KOPT-K1 (cell line): ENCODE results near the gene ST8SIA5.

Source experiments
- H3K27ac ChIP-seq: fragments of 200-600 bp; sonication (generic); 2 replicates; pipeline ENCODE4 v1.5.1; 2016; ENCODE audit warnings: antibody characterized with exemption, mild to moderate bottlenecking, low read depth, low read length; ENCODE audit not compliant: poor library complexity, severe bottlenecking
- H3K36me3 ChIP-seq: fragments of 200-600 bp; sonication (generic); 2 replicates; pipeline ENCODE4 v1.5.1; 2017; ENCODE audit warnings: antibody characterized with exemption, mild to moderate bottlenecking, low read length, moderate library complexity; ENCODE audit not compliant: insufficient read depth
- H3K9me3 ChIP-seq: fragments of 200-600 bp; sonication (generic); 2 replicates; pipeline ENCODE4 v1.5.1; 2017; ENCODE audit warnings: antibody characterized with exemption, low read length, mild to moderate bottlenecking; ENCODE audit not compliant: insufficient read depth, poor library complexity, severe bottlenecking

The ST8SIA5 gene

DNA sequence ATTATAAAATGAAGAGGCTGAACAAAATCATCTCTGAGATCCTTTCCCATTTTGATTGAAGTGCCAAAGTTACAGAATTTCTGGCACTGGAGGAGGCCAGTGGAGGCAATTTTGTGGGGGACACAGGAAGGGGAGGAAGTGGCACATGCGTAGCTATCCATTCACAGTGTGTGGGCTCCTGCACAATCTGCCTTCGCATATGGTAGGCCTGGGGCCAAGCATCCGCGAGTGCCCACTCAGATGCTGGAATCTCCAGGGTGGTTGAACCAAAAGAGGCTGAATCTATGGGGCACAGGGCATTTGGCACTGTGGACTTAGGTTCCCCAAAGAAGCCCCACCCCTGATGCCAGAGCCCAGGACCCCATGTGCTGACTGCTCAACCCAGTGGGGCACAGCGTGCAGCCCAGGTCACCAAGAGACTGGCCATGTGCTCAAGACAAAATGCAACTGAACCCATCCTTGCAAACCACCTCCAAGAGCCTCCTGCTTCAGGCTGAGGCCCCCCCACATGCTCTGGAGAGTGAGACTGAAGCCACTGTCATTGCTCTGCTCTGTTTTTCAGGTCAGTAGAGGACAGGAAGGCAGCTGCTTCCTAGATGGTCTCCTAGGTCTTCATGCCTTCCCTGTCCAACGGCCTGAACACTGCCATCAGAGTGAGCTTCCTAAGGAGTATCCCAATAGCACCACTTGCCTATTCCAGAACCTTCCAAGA lies 28.5 kb downstream of the ST8SIA5 start:
- Histone ChIP-seq H3K9me3 (peaks cover 31% of the 10 kb centered on the region), H3K27ac (no peak overlapping the region), H3K36me3 (no peaks in the 10 kb centered on the region)

DNA sequence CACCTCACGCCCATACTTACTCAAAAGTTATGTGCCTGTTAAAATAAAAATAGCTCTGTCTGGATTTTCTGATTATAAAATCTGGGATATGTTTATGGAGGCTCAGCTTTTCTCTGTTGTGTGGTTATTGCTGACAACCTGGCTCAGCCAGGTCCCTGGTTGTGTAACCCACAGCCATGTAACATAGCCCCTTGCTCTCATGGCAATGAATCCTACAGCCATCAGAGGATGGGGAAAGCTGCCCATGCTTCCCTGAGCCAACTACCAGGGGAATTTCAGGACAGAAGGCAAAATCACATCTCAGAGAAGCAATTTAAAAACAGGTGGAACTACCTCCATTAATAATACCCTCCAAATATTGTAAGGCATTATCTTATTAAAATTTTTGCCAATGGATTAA lies 29.7 kb downstream of the ST8SIA5 start:
- H3K27ac ChIP-seq: no peak overlapping the region
- H3K36me3 ChIP-seq: no peaks in the 10 kb centered on the region
- peaks cover 31% of the 10 kb centered on the region for H3K9me3 ChIP-seq

DNA sequence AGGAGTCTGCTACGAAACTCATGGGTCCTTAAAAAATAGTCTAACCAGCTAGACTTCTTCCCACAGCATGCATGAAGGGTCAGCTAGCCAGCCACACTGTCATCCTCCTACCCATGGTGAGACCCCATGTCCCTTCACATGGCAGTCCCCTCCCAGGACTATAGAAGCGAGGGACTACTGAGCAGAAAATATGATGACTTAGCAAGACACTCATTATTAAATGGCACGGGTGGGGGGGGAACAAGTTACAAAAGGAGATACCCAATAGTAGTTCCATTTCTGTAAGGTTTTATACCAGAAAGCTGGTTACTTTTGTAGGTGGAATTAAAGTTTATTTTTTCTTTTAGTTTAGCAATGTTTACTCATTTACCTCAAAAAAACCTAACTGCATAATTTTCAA lies 31.5 kb downstream of the ST8SIA5 start:
- no peak overlapping the region for H3K27ac ChIP-seq
- no peaks in the 10 kb centered on the region for H3K36me3 ChIP-seq
- H3K9me3 ChIP-seq: peaks cover 16% of the 10 kb centered on the region

DNA sequence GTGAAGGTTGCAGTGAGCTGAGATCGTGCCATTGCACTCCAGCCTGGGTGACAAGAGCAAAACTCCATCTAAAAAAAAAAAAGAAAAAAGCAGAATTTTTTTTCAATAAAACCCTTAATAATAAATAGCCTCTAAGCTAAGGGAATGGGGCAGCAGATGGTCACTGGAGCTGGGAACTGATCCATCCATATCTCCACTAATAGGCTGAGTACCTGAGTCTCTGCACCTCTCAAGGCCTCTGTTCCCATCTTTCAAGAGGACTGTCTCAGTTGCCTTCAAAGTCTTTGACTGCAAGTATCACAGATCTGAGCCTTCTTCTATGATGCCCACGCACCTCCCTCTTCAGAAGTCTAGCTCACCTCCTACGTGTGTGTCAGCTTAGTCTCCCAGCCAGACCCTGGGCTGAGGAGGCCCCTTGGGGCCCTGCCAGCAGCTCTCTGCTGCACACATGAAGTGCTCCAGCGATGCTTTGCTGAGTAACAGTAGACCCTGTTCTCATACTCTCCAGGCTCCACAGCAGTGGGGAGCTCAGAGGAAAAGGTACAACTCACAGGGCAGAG lies 32.9 kb downstream of the ST8SIA5 start:
- H3K36me3 ChIP-seq: no peaks in the 10 kb centered on the region
- peaks cover 2% of the 10 kb centered on the region for H3K9me3 ChIP-seq
- H3K27ac ChIP-seq: no peak overlapping the region

DNA sequence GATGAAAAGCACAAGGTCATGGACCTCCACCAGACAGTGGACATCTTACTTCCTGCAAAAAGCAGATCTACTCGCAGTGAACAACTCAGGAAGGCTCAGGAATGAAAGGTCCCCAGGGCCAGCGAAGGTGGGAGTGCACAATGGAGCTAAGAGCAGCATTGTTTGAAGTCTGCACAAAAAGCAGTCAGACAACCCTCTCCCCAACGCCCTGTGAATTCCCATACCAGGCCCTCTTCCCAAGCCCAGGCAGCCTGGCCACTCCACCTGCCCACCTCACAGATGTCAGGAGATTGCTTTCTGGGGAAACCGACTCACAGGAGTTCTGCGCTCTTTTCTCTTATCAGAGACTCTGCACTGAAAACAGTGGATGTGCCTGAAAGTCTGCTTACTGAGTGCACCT lies 34.8 kb downstream of the ST8SIA5 start:
- Histone ChIP-seq H3K9me3 (no peaks in the 10 kb centered on the region), H3K27ac (no peak overlapping the region), H3K36me3 (no peaks in the 10 kb centered on the region)

DNA sequence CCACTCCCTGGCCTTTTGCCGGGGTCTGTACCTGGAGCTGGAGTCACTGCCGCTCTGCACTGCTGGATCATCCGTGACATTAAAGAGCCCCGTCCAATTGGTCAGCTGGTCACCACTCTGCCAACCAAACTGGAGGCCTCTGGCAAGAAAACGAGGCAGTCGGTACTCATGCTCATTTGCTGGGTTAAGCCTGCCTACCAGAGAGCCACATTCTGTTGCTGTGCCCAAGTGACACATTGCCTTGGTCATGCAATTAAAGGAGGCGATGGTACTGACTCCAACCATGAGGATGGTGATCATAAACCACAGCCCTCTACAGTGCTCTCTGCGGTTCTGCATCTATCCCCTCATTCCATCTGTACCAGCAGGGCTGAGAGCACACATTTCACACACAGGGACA lies 35.5 kb downstream of the ST8SIA5 start:
- H3K36me3 ChIP-seq: no peaks in the 10 kb centered on the region

DNA sequence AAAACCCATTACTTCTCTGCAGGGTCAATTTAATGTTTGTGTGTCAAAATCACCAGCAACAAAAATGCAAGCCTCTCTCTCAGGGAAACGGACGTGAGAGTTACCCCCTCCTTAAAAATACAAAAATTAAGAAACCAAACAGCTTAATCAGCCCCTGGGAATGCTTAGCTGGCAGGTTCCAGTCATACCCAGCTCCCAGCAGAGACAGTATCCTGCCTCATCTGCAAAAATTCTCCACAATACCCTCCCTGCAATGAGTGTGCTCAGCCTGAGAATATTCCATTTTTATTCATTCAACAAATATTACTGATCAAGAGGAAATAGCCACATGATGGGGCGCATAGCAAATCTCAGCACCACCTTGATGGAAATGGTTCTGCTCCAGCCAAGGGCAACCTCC lies 36.3 kb downstream of the ST8SIA5 start:
- H3K9me3 ChIP-seq: no peaks in the 10 kb centered on the region
- H3K36me3 ChIP-seq: no peaks in the 10 kb centered on the region
- no peak overlapping the region for H3K27ac ChIP-seq

More for the DNA sequence above, 35.5 kb downstream of the ST8SIA5 start:
- no peak overlapping the region for H3K27ac ChIP-seq
- H3K9me3 ChIP-seq: no peaks in the 10 kb centered on the region

DNA sequence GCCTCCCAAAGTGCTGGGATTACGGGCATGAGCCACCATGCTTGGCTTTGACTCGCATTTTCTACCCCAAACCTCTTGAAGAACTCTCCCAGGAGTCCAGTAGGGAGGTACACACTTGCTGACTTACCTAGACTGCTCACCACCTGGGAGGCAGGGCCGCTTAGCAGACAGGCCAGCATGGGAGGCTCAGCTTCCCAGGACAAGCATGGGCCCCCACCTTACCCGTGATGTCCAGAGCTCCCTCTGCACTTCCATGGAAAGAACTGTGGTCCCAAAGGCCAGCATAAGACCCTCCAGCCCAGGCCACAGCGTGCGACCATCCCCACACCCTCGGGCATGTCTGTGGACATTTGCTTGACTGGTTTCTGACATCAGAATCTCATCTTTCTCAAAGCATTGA lies 36.8 kb downstream of the ST8SIA5 start:
- Histone ChIP-seq H3K9me3 (no peaks in the 10 kb centered on the region), H3K27ac (no peak overlapping the region), H3K36me3 (no peaks in the 10 kb centered on the region)

DNA sequence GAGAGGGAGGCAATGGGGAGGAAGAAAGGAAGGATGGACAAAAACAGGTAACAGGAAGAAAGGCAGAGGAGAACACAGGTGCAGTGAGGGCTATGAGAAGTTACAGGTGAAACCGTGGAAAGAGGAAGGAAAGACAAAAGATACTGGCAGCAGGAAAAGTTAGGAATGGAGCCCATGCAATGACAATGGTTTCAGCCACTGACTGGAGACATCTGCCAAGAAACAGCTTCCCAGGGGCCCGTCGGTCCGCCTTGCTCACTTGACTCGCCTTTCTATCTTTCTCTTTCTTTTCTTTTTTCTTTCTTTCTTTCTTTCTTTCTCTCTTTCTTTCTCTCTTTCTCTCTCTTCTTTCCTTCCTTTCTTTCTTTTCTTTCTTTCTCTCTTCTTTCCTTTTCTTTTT lies 37.5 kb downstream of the ST8SIA5 start:
- no peaks in the 10 kb centered on the region for H3K9me3 ChIP-seq
- H3K36me3 ChIP-seq: no peaks in the 10 kb centered on the region
- H3K27ac ChIP-seq: no peak overlapping the region

DNA sequence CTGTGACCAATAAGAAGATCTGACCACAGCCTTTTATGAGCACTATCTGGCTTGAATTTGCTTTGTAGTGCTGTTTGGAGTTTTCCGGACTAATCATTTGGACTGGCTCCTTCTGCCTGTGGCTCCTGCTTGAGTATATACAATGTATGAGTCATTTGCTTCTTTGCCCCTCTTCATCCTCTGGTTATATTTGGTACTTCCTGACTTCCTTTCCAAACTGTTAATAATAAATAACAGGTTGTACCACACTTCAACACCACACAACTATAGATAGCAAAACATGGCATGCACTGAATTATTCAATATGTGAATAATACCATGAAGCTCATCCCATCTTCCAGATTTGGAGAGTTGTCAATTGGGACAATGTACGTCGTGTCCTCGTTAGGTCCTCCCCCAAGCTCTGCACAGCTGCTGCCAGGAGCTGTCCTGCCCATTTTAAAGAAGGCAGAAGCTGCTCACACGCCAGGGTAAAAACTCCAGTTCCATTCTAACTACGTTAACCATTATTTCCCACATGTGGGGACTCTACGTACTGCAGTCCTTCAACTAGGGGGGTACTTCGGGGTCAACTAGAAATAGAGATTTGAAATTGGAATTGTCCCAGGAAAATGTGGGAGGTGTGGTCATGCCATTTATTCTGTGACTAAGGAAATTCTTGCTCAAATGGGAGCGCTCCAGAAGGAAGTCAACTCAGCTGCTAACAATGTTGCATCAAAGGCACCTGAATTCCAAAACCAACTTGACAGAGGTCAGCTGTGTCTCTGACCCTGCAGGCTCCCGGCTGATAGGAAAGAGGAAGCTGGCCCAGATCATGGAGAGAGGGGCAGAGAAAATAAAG lies 38.1 kb downstream of the ST8SIA5 start:
- Histone ChIP-seq H3K27ac (no peak overlapping the region), H3K9me3 (no peaks in the 10 kb centered on the region)

DNA sequence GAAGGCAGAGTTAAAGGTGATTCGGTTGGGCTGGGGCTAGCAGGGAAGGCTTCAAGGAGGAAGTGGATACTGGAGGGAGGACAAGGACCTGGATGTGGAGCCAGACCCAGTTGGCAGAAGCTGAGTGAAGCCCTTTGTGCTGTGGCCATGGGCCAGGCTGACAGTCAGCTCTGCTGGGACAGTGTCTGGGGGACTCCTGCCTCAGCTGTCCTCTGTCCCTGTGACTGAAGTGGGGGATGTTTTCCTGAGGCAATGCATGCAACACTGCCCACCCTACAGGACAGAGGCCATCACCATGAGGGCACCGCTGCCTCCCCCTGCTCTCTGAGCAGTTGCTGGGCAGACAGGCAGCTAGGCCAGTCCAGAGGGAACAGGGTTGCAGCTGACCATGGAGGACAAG lies 40.0 kb downstream of the ST8SIA5 start:
- Histone ChIP-seq H3K9me3 (no peaks in the 10 kb centered on the region), H3K36me3 (no peaks in the 10 kb centered on the region), H3K27ac (no peak overlapping the region)

More for the DNA sequence above, 38.1 kb downstream of the ST8SIA5 start:
- no peaks in the 10 kb centered on the region for H3K36me3 ChIP-seq

DNA sequence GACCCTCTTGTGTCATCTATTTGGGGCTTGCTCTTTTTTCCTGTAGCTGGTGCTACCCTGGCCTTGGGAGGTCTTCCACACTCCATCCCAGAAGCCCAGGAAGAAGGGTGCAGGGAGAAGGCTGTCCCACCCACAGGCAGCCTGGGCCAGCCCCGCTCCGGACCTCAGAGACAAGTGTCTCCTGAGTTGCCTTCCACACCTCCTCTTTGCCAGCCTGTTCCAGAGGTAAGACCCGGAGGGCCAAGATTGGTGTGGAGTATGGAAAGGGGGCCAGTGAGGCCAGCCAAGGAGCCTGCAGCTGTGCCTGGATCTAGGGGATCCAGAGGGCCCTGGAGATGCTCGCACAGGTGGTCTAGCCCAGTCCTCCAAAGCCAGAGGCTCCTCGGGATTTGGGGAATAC lies 40.5 kb downstream of the ST8SIA5 start:
- H3K27ac ChIP-seq: no peak overlapping the region
- no peaks in the 10 kb centered on the region for H3K36me3 ChIP-seq
- no peaks in the 10 kb centered on the region for H3K9me3 ChIP-seq

DNA sequence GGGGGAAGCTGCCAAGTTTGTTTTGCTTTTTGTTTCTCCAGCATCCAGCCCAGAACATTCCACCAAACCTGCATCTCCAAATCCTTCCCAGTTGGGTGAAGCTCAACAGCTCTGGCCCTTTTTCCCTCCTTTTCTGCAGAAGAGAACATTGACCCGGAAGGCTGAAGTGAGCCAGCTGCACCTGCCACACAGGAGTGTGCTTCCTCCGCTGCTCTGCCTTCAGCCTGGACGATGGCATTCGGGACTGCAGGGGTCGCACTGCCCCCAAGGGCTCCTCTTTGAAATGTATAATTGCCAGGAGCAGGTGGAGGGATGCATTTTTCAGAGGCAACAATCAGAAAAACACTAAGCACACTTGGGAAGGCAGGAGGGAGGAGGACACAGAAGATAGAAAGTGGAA lies 41.8 kb downstream of the ST8SIA5 start:
- H3K36me3 ChIP-seq: no peaks in the 10 kb centered on the region
- no peak overlapping the region for H3K27ac ChIP-seq
- no peaks in the 10 kb centered on the region for H3K9me3 ChIP-seq

DNA sequence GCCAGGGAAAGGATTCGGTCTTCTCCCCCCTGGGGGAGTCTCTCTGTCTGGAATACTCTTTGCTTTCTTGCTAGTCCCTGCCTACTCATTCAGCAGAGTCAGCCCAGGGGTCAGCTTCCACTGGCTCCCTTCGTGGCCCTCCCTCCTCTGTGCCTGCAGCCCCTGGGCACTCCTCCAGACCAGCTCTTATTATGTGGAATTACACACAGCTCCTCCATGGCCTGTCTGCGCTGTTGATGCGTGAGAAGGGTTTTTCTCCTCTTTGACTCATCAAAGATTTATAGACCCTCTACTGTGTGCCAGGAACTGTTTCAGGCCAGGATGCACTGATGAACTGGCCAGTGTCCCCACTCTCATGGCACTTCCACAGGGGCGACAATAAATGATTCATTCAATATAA lies 44.4 kb downstream of the ST8SIA5 start:
- no peaks in the 10 kb centered on the region for H3K9me3 ChIP-seq
- no peaks in the 10 kb centered on the region for H3K36me3 ChIP-seq
- H3K27ac ChIP-seq: no peak overlapping the region

DNA sequence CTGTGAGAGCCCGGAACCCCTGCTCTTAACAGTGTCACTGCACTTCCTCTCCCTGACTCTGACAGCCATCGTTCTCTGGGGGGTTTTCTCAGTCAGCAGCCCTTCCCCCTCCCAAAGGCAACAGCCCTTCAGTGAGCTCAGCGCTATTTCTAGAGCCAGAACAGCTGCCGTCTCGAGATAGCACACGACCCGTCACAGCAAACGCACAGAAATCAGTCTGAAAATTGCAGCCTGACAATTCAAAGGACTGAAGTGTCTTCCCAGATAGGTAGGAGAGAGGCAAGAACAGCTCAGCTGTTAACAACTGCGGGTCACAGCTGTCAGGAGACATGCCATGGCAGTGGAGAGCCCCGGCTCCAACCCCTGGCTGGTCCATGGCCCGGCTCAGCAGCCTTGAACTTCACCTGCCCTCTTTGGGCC lies 45.4 kb downstream of the ST8SIA5 start:
- no peaks in the 10 kb centered on the region for H3K9me3 ChIP-seq
- H3K27ac ChIP-seq: no peak overlapping the region
- H3K36me3 ChIP-seq: no peaks in the 10 kb centered on the region
